ENCODE measurements around the gene CCL16.
"Not testable (repeated sequence)": the region's sequence is repeated elsewhere in the genome, so short reads cannot be mapped to it uniquely, and the experiment has no call there.

- TF ChIP-seq CTCF (conservative IDR thresholded peaks at IDR 0.05; ENCODE audit: low read depth in 2 of 2); EZH2 (IDR thresholded peaks at IDR 0.05; ENCODE audit: low read depth, unreplicated experiment); REST (IDR thresholded peaks at IDR 0.05; ENCODE audit: unreplicated experiment): not testable (repeated sequence)
Measured at GRCh38 chr17:36015895-36016294, 34.6 kb upstream of the CCL16 start.
